Natural killer cell (primary cell): ENCODE measurements around the gene LYRM4. TPM values are rescaled to one million over a fixed set of nuclear protein-coding genes. Genes with fewer than 3 reads are reported as not detected.

Experiments used
- ATAC-seq, 3 donors: fragments of 150-1000 bp in 2 of 3; fragments of 200-7000 bp in 1 of 3; cut with Tn5 transposase; 1 replicate in 1 of 3; 2 replicates in 2 of 3; pipeline ENCODE4 v1.10.0; 2021; ENCODE audit warnings: mild to moderate bottlenecking in 2 of 3, moderate library complexity in 2 of 3
- DNase-seq, 2 donors: peaks; one replicate each; pipeline versions ENCODE4 v3.0.0 to v3.0.0-alpha.2; 2013 to 2021; ENCODE audit warnings: mixed read lengths in 1 of 2
- H3K27ac ChIP-seq: one replicate; pipeline ENCODE4 v1.5.1; 2013; ENCODE audit warnings: mild to moderate bottlenecking, low read length
- H3K27me3 ChIP-seq: one replicate; pipeline ENCODE4 v1.6.1; 2013; ENCODE audit warnings: low read length; ENCODE audit not compliant: control insufficient read depth, insufficient read depth
- H3K36me3 ChIP-seq: one replicate; pipeline ENCODE4 v1.6.1; 2013; ENCODE audit warnings: low read length; ENCODE audit not compliant: control insufficient read depth, insufficient read depth
- H3K4me1 ChIP-seq: one replicate; pipeline ENCODE4 v1.6.1; 2013; ENCODE audit warnings: low read length; ENCODE audit not compliant: control insufficient read depth, insufficient read depth
- H3K4me3 ChIP-seq: one replicate; pipeline ENCODE4 v1.5.1; 2013; ENCODE audit warnings: low read length
- H3K9me3 ChIP-seq: one replicate; pipeline ENCODE4 v1.6.1; 2013; ENCODE audit warnings: low read length; ENCODE audit not compliant: control insufficient read depth, insufficient read depth
- H3K27ac Mint-ChIP-seq, 2 donors: one replicate each; pipeline ENCODE4 v1.8.0; 2022; ENCODE audit warnings: mild to moderate bottlenecking in 2 of 2, mixed read lengths in 2 of 2, moderate library complexity in 1 of 2
- H3K27me3 Mint-ChIP-seq, 2 donors: one replicate each; pipeline ENCODE4 v1.8.0; 2022; ENCODE audit warnings: low read depth in 2 of 2, mixed read lengths in 2 of 2
- H3K36me3 Mint-ChIP-seq: one replicate; pipeline ENCODE4 v1.8.0; 2022; ENCODE audit warnings: mixed read lengths
- H3K4me1 Mint-ChIP-seq, 2 donors: one replicate each; pipeline ENCODE4 v1.8.0; 2022; ENCODE audit warnings: mixed read lengths in 2 of 2
- H3K4me3 Mint-ChIP-seq: one replicate; pipeline ENCODE4 v1.8.0; 2022; ENCODE audit warnings: mild to moderate bottlenecking, moderate library complexity, mixed read lengths
- H3K9me3 Mint-ChIP-seq, 2 donors: one replicate each; pipeline ENCODE4 v1.8.0; 2022; ENCODE audit warnings: mixed read lengths in 2 of 2
- CTCF ChIP-seq: fragments of 200-600 bp; IDR thresholded peaks from one replicate; pipeline ENCODE4 v1.8.0; 2022; ENCODE audit warnings: antibody characterized with exemption
- WGBS: methylation state at CpG from one replicate; pipeline ENCODE4 v1.1.7; 2013; ENCODE audit warnings: missing lambda C conversion rate; ENCODE audit not compliant: insufficient coverage; 5-methylcytosine and 5-hydroxymethylcytosine counted together
- intact Hi-C: fragments of 100-400 bp; cut with micrococcal nuclease; formaldehyde crosslinking; loops from one replicate; pipeline ENCODE4 v1.14.2; 2022
- total RNA-seq, 4 donors: library from RNA; stranded (reverse); fragments of 120-200 nt in 1 of 4; gene quantifications; one replicate each; pipeline versions ENCODE4 v1.2.3 to v1.2.4, GENCODE V29; 2013 to 2022

LYRM4 gene
- total RNA-seq, 3 donors from 2014 or later (not counting 1 experiment from before 2014, with no cell fraction given): 9.1 to 11.4 (median 11.1) TPM

- H3K9me3 ChIP-seq: no peaks in the 10 kb centered on the region
- no peak for ATAC-seq
- no peak for DNase-seq
- H3K4me1 Mint-ChIP-seq: no peaks in the 10 kb centered on the region
- H3K4me3 Mint-ChIP-seq: no peak overlapping the region
- H3K36me3 ChIP-seq: no peaks in the 10 kb centered on the region
- H3K36me3 Mint-ChIP-seq: no peaks in the 10 kb centered on the region
- H3K27me3 Mint-ChIP-seq: peaks cover 21 to 41% of the 10 kb centered on the region in 2 donors
- no peak overlapping the region for H3K27ac Mint-ChIP-seq
- no peak overlapping the region for H3K4me3 ChIP-seq
- H3K27me3 ChIP-seq: no peaks in the 10 kb centered on the region
- WGBS: 58% methylated on average over 3 of the region's 3 CpGs
- TF ChIP-seq CTCF: no peak
- intact Hi-C loops: no loop called here
- H3K27ac ChIP-seq: no peak overlapping the region
- H3K9me3 Mint-ChIP-seq: no peaks in the 10 kb centered on the region
- H3K4me1 ChIP-seq: peaks cover 6% of the 10 kb centered on the region
Measured at GRCh38 chr6:5080574-5080973, 180.2 kb downstream of the LYRM4 start.

- DNase-seq: no peak
- peaks cover 2% of the 10 kb centered on the region for H3K4me1 ChIP-seq
- H3K9me3 Mint-ChIP-seq: no peaks in the 10 kb centered on the region
- H3K27ac ChIP-seq: no peak overlapping the region
- ATAC-seq: no peak
- no peaks in the 10 kb centered on the region for H3K27me3 ChIP-seq
- TF ChIP-seq CTCF: no peak
- H3K4me3 ChIP-seq: no peak overlapping the region
- H3K36me3 ChIP-seq: no peaks in the 10 kb centered on the region
- no peaks in the 10 kb centered on the region for H3K4me1 Mint-ChIP-seq
- no peak overlapping the region for H3K4me3 Mint-ChIP-seq
- intact Hi-C loops: no loop called here
- H3K27me3 Mint-ChIP-seq: peaks cover 21 to 49% of the 10 kb centered on the region in 2 donors
- H3K27ac Mint-ChIP-seq: no peak overlapping the region
- no peaks in the 10 kb centered on the region for H3K9me3 ChIP-seq
- H3K36me3 Mint-ChIP-seq: no peaks in the 10 kb centered on the region
- WGBS: 83% methylated on average over 2 of the region's 2 CpGs
Measured at GRCh38 chr6:5079692-5080091, 181.1 kb downstream of the LYRM4 start.

- Histone ChIP-seq H3K27ac (no peak overlapping the region), H3K27me3 (no peaks in the 10 kb centered on the region), H3K9me3 (no peaks in the 10 kb centered on the region), H3K4me1 (no peaks in the 10 kb centered on the region), H3K4me3 (no peak overlapping the region), H3K36me3 (no peaks in the 10 kb centered on the region)
- ATAC-seq (no peak), DNase-seq (no peak)
- Mint-ChIP-seq H3K27ac (no peak overlapping the region), H3K4me1 (no peaks in the 10 kb centered on the region), H3K9me3 (no peaks in the 10 kb centered on the region), H3K36me3 (no peaks in the 10 kb centered on the region), H3K27me3 (peaks cover 14 to 51% of the 10 kb centered on the region in 2 donors), H3K4me3 (no peak overlapping the region)
- WGBS: 84% methylated on average over 4 of the region's 5 CpGs
- intact Hi-C loops: no loop called here
- no peak for TF ChIP-seq CTCF
Measured at GRCh38 chr6:5078121-5078669, 182.6 kb downstream of the LYRM4 start.

GRCh38 chr6:5076931-5077330 is 183.8 kb downstream of the LYRM4 start:
- no peaks in the 10 kb centered on the region for H3K36me3 Mint-ChIP-seq
- Histone ChIP-seq H3K27me3 (no peaks in the 10 kb centered on the region), H3K27ac (no peak overlapping the region), H3K9me3 (no peaks in the 10 kb centered on the region), H3K36me3 (no peaks in the 10 kb centered on the region), H3K4me3 (no peak overlapping the region), H3K4me1 (no peaks in the 10 kb centered on the region)
- peaks cover 5 to 38% of the 10 kb centered on the region in 2 donors for H3K27me3 Mint-ChIP-seq
- 90% methylated on average over 11 of the region's 11 CpGs for WGBS
- no peak for DNase-seq
- intact Hi-C loops: no loop called here
- H3K9me3 Mint-ChIP-seq: no peaks in the 10 kb centered on the region
- no peak for ATAC-seq
- H3K27ac Mint-ChIP-seq: no peak overlapping the region
- TF ChIP-seq CTCF: no peak
- no peak overlapping the region for H3K4me3 Mint-ChIP-seq
- peaks cover 0 to 6% of the 10 kb centered on the region in 2 donors for H3K4me1 Mint-ChIP-seq
